ENCODE data around the gene MEIG1. TPM values are rescaled to one million over a fixed set of nuclear protein-coding genes. Genes with fewer than 3 reads are reported as not detected.
"Not testable (repeated sequence)": the region's sequence is repeated elsewhere in the genome, so short reads cannot be mapped to it uniquely, and the experiment has no call there.

The MEIG1 gene
- total RNA-seq, 1 experiment from 2014 or later: not detected

DNA sequence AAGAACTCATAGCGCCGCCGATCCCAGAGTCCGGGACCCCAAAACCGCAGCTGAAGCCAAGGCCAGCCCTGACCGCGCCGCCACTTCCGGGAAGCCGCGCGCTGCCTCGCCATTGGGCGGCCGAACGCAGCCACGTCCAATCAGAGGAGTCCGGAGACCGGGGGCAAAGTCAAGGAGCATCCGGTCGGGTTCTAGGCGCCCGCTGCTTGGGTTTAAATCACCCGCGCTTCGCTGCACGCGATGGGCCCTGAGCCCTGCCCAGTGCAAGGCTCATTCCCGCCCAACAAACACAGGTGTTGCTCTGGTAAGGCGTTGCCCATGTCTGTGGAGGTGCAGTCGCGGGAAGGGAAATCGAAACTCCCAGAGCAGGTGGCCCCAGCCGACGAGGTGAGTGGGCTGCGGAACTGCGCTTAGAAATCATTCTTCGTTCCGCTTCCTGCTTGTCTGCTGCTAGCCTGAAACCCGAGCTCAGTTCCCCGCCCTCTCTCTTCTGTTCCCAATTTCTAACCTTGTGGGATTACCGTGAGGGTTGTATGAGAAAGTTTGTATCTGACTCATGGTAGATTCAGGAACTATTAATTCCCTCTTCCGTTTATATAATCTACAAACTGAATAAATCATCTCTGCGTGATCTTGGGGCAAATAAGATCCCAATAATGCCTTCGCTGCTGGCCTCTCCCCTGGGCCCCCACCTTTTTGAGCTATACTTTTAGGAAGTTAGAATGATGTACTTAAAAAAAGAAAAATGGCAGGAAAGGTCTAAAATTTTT, 5.0 kb upstream of the MEIG1 start, which contains the start of gene DCLRE1C:
TSS of gene DCLRE1C (minus strand) at position 96 of the 770 bp plus-strand sequence. CDS start at position 10, 86 bp downstream.
- DNase-seq (ENCODE audit: low read depth): peak; percentile 90

DNA sequence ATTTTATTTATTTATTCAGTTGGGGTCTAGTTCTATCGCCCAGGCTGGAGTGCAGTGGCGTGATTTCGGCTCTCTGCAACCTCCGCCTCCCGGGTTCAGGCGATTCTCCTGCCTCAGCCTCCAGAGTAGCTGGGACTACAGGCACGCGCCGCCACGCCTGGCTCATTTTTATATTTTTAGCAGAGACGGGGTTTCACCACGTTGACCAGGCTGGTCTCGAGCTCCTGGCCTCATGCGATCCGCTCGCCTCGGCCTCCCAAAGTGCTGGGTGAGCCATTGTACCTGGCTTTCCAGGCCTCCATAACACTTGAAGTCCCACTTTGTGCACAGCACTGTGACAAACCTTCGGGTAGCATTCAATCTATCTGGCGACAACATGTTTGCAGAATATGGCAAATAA, 4.3 kb upstream of the MEIG1 start:
- no peak for DNase-seq (ENCODE audit: low read depth)

DNA sequence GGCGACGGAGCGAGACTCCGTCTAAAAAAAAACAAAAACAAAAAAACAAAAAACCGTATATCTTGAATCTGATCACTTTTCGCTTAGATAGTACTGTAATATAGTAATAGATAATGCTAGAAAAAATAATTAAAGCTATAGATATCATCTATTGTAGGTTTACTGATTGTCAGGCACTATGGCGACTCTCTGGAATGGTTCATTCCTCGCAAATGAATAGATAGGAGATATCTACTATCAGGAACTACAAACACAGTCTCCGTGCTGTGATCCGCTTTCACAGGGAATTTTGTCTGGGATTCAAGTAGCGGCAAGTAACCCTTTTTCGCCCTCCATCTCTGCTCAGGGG, 342 bp upstream of the MEIG1 start:
- DNase-seq (ENCODE audit: low read depth): no peak

DNA sequence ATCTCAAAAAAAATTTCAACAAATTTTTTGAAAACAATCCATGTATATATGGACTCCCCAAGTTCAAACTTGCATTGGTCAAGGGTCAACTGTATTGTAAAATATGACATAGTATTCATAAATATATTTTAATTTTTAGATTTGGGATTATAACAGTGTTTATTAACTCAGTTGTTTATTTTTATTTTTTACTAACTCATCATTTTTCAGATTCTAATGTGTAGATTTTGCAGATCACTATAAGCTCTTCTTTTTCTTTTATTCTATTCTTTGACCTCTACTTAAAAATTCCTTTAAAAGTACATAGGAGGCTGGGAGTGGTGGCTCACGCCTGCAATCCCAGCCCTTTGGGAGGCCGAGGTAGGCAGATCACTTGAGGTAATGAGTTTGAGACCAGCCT, 8.7 kb downstream of the MEIG1 start:
- DNase-seq (ENCODE audit: low read depth): no peak

DNA sequence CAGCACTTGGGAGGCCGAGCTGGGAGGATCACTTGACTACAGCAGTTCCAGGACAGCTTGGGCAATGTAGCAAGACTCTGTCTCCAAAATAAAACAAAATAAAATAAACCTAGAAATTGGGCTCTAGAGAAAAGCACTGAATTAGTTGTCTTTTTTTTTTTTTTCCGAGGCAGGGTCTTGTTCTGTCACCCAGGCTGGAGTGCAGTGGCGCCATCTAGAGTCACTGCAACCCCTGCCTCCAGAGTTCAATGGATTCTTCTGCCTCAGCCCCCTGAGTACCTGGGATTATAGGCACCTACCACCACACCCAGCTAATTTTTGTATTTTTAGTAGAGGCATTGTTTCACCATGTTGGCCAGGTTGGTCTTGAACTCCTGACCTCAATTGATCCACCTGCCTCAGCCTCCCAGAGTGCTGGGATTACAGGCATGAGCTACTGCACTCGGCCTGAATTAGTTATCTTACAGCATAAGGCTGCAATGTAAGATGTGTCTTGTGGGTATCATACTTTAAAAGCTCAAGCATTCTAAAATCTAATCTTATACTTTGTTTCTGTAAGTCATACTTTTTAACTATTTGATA, 12.8 kb downstream of the MEIG1 start:
- DNase-seq (ENCODE audit: low read depth): no peak

DNA sequence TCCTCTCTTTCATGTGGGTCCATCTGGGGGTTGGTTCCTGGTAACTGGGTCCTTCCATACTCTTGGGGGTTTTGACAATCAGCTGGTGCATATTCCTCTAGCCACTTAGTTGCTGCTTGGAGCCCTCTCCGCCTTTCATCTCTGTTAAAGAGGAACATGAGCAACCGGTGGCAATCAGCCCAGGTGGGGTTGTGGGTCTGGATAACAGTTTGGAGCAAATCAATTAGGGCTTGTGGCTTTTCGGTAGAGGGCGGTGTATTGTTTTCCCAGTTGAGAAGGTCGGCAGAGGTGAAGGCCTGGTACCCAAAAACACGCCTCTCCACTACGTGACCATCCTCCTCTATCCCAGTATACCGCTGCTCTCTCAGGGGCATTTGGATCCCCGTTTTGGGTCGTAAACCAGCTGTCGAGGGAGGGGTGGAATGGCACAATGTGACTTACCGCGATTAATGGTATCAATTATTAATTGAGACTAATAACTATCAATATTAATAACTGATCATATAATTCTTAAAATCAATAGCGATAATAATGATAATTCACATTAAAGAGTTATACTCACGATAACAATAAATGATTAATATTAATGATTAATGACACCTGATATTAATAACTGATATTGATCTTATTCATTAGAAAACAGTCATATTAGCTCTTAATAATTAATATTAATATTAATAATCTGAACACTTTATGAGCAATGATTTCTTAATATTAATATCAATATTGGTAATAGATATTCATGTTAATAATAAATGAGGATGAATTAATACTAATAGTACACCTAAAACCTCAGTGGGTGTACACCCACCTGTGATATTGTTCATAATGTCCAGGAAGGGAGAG, 15.2 kb downstream of the MEIG1 start:
- not testable (repeated sequence) for DNase-seq (ENCODE audit: low read depth)

DNA sequence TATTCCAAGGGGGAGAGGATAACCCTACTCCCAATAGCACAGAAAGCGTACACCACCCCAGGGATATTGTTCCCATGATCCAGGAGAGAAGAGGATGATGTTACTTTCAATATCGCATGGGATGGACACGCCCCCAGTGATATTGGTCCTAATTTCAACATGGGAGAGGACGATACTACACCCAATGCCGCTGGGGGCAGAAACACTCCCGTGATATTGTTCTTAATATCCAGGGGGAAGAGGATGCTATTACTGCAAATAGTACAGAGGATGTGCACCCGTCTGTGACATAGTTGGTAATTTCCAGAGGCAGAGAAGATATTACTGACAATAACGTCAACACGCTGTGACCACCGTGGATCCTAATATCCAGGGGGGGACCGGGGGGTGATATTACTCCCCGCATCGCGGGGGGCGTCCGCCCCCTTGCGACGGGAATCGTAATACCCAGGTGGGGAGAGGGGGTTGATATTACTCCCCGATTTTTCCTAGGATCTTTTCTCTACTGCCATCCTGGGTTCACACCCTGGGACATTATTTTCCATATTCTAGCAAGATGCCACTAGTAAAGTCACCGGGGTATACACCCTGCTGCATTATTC, 16.6 kb downstream of the MEIG1 start:
- no peak for DNase-seq (ENCODE audit: low read depth)

DNA sequence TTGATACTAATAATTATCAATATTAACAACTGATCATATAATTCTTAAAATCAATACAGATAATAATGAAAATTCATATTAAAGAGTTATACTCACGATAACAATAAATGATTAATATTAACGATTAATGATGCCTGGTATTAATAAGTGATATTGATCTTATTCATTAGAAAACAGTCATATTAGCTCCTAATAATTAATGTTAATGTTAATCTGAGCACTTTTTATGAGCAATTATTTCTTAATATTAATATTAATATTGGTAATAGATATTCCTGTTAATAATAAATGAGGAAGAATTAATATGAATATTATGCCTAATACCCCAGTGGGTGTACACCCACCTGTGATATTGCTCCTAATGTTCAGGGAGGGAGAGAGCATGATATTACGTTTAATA, 23.6 kb downstream of the MEIG1 start:
- DNase-seq (ENCODE audit: low read depth): no peak

DNA sequence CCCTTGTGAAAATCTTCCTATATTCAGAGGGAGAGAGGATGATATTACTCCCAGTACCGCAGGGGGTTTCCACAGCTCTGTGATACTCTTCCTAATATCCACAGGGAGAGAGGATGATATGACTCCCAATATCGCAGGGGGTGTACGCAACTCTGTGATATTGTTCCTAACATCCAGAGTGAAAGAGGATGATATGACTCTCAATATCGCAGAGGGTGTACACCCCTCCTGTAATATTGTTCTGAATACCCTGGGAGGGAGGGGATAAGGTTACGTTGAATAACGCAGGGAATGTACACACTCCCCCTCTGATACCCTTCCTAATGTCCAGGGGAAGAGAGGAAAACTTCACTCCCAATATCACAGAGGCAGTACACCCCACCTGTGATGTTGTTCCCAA, 30.4 kb downstream of the MEIG1 start:
- not testable (repeated sequence) for DNase-seq (ENCODE audit: low read depth)

DNA sequence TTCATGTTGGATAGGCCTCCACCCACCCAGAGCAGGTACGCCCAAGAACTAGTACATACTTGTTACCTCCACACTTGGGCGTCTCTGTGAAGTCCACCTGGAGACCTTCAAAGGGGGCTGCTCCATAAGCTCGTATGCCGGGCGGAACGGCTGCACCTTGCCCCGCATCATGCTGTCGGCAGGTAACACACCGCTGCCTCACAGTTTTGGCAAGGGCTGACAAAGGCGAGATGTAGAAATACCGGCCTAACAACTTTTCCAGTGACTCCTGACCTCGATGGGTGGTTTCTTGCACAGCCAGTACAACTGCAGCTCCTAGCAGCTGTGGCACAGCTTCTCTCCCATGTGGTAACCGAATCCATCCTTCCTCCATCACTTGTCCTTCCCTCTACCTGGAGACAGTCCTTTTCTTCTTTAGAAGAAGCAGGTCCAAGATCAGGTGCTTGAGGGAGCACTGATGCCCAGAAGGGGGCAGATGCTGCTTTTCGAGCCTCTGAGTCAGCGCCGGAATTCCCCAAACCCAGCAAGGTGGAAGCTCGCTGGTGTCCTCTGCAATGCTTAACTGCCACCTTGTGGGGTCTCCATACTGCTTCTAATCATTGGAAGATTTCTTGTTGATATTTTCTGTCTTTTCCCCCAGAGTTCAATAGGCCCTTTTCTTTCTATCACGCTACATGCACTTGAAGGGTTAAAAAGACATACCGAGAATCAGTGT, 32.0 kb downstream of the MEIG1 start:
- DNase-seq (ENCODE audit: low read depth): not testable (repeated sequence)

DNA sequence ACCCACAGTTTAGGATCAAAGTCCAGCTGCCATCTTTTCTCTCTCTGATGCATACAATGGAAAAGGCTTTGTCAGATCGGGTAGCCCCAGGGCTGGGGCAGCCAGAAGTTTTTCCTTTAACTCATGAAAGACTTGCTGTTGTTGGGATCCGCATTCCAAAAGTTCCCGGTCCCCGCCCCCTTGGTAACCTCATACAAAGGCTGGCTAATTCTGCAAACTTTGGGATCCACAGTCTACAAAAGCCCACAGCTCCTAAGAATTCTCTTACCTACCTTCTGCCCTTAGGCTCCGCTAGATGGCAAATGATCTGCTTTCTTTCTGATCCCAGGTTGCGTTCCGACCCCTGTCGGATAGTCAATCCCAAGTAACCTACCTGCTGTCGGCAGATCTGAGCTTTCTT, 33.1 kb downstream of the MEIG1 start:
- not testable (repeated sequence) for DNase-seq (ENCODE audit: low read depth)

DNA sequence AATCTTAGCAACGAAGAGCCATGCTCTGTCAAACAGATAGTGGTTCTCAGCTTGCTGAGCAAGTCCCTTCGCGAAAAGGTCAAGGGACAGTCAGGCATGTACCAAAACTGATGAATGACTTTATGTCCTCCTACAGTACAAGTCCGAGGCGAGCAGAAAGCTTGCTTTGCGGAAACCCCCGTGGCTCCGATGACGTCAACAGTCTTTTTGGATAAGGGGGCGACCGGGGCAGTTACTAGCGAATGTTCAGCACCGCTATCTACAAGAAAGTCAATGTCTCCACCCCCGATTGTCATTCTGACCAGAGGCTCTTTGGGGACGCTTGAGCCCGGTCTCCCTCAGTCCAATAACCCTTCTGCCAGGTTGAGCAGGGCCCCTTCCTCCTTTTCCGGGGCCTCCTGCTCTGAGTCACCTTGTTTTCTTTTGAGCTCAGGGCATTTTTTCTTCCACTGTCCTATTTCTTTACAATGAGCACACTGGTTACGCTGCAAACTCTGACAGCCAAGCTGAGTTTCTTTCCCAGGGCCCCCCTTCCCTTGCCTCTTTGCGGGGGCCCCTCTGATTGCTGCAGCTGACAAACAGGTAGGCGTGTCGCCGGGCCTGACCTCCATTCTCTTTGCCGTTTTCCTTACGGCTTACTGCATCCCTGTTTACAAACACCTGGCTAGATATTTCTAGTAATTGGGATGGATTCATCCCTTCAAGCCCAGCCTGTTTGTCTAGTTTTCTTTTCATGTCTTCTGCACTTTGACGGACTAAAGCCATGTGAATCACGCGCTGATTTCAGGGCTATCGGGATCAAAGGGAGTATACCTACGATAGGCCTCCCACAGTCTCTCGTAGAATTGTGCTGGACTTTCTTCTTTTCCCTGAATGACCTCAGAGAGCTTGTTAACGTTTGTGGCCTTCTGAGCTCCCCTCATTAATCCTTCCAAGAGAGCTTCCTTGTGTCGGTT, 34.6 kb downstream of the MEIG1 start:
- not testable (repeated sequence) for DNase-seq (ENCODE audit: low read depth)

DNA sequence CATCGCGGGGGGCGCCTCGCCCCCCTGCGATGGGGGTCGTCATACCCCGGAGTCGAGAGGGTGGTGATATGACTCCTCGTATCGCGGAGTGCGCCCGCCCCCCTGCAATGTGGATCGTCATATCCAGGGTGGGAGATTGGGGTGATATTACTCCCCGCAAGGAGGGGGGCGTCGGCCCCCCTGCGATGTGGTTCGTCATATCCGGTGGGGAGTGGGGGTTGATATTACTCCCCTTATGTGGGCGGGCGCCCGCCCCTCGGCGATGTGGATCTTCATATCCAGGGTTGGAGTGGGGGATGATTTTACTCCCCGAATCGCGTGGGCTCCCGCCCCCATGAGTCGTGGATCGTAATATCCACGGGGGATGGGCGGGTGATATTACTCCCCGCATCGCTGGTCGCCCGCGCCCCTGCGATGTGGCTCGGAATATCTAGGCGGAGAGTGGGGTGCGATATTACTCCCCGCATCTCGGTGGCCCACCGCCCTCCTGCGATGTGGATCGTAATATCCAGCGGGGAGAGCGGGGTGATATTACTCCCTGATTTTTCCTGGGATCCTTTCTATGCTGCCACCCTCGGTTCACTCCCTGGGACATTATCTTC, 36.9 kb downstream of the MEIG1 start:
- no peak for DNase-seq (ENCODE audit: low read depth)

DNA sequence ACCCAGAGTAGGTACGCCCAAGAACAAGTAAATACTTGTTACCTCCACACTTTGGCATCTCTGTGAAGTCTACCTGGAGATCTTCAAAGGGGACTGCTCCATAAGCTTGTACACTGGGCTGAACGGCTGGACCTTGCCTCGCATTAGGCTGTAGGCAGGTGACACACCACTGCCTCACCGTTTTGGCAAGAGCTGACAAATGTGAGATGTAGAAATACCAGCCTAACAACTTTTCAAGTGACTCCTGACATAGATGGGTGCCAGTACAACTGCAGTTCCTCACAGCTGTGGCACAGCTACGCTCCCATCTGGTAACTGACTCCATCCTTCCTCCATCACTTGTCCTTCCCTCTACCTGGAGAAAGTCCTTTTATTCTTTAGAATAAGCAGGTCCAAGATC, 54.3 kb downstream of the MEIG1 start:
- not testable (repeated sequence) for DNase-seq (ENCODE audit: low read depth)

DNA sequence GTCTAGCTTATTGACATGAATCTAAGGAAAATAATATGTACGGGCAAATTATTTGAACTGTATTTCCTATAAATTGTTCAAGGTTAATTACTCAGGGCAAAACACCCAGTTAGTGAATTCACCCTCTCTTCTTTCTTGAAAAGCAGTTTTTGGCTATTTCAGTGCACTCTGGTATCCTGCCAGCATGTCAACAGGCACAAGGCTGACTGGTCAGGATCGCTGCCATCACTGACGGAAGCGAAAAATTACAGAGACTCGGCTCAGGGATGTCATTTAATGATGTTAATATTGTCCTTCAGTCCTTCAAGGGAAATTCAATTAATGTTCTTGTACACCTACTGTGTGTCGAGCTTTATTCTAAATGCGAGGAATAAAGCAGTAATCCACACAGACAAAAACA, 56.3 kb downstream of the MEIG1 start:
- DNase-seq (ENCODE audit: low read depth): no peak

DNA sequence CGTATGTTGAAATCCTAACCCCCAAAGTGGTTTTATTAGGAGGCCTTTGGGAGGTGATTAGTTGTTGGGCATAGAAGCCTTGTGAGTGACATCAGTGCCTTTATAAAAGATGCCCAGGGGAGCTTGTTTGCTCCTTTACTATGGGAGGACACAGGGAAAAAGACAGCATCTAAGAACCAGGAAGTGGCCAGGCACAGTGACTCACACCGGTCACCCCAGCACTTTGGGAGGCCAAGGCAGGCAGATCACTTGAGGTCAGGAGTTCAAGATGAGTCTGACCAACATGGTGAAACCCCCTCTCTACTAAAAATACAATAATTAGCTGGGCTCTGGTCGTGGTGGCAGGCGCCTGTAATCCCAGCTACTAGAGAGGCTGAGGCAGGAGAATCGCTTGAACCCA, 61.8 kb downstream of the MEIG1 start:
- peak; percentile 67 for DNase-seq (ENCODE audit: low read depth)
